Omental fat pad (tissue), 4 donors: ENCODE measurements around the gene MS4A8. TPM values are rescaled to one million over a fixed set of nuclear protein-coding genes. Genes with fewer than 3 reads are reported as not detected.

ENCODE experiments used
- ATAC-seq: fragments of 150-250 bp; one replicate; pipeline ENCODE4 v1.9.1; 2016; ENCODE audit warnings: mild to moderate bottlenecking, moderate library complexity; ENCODE audit not compliant: low FRiP score
- DNase-seq: peaks from one replicate; pipeline ENCODE4 v3.0.0-alpha.2; 2019; ENCODE audit warnings: low spot score
- total RNA-seq, 4 donors: library from RNA; depleted of rRNA; stranded (reverse); fragments of >200 nt; gene quantifications; one replicate each; pipeline ENCODE4 v1.1.0, GENCODE V29; 2016
- TF ChIP-seq, protein P1 (sequence below), 3 donors: fragments of 450-650 bp; IDR thresholded peaks; one replicate each; pipeline ENCODE4 v1.5.1; 2016 to 2017; ENCODE audit warnings: antibody characterized with exemption in 3 of 3, mild to moderate bottlenecking in 3 of 3, moderate library complexity in 2 of 3

Gene MS4A8
- total RNA-seq, 4 donors from 2014 or later, result not detected

DNA sequence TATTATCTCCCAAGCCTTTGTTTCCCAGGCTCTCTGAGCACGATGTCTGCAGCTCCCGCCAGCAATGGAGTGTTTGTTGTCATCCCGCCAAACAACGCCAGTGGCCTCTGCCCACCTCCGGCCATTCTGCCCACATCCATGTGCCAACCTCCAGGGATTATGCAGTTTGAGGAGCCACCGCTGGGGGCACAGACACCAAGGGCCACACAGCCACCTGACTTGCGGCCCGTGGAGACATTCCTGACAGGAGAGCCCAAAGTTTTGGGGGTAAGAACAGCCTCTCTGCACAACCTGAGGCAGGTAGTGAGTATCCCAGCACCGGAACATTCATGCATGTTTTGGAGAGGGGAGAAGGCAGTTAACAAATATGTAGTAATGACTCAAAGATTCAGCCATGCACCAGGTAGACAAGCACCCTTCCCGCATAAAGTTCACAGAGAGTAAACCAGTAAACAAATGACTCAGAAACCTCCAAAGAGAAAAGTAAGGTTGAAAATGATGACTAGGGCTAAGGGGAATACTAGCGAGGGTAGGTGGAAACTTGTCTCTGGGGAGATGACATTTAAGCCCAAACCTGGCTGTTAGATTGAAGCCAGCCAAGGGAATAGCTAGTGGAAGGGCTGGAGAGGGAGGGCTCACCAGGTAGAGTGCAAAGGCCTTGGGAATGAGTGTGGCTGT, 64.4 kb downstream of the MS4A8 start:
- TF ChIP-seq, protein P1, sequence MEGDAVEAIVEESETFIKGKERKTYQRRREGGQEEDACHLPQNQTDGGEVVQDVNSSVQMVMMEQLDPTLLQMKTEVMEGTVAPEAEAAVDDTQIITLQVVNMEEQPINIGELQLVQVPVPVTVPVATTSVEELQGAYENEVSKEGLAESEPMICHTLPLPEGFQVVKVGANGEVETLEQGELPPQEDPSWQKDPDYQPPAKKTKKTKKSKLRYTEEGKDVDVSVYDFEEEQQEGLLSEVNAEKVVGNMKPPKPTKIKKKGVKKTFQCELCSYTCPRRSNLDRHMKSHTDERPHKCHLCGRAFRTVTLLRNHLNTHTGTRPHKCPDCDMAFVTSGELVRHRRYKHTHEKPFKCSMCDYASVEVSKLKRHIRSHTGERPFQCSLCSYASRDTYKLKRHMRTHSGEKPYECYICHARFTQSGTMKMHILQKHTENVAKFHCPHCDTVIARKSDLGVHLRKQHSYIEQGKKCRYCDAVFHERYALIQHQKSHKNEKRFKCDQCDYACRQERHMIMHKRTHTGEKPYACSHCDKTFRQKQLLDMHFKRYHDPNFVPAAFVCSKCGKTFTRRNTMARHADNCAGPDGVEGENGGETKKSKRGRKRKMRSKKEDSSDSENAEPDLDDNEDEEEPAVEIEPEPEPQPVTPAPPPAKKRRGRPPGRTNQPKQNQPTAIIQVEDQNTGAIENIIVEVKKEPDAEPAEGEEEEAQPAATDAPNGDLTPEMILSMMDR (IDR thresholded peaks at IDR 0.05), result no peak
- ATAC-seq, result no peak
- DNase-seq, result no peak

DNA sequence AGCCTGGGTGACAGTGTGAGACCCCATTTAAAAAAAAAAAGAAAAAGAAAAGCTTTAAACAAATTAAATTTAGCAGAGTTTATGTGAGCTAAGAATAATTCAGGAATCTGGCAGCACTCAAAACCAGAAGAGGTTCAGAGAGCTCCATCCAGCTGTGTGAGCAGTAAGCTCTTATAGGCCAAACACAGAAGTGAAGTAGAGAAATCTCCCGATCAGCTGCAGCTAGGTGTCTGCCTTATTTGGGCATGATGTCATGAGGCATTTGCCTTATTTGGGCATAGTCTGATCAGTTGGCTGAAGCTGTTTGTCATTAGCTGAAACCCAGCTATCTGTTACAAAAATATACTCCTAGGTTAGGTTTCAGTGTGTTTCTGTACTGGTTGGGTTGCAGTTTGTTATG, 65.5 kb downstream of the MS4A8 start:
- TF ChIP-seq, protein P1 (IDR thresholded peaks at IDR 0.05), result no peak
- no peak for DNase-seq
- ATAC-seq, result no peak

DNA sequence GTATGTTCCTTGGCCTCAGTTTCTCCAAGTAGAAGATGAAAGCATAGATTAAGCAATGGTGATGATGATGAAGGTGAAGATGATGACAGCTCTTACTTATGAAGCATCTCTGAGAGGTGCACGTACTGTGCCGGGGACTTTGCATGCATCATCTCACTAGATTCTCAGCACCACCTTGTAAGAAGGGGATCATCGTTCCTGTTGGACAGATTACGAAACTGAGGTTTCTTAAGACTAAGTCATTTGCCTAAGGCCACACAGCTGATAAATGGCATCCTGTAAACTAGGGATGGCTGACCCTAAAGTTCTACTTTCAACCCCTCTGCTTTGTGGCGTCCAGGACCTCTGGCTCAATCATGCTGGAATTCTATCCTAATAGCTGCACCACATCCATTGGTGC, 65.9 kb downstream of the MS4A8 start:
- no peak for DNase-seq
- ATAC-seq, result no peak
- TF ChIP-seq, protein P1 (IDR thresholded peaks at IDR 0.05), result no peak

Other genes starting within 250 kb of the MS4A8 start
- 1 to 10 TPM in 3 of 4 donors, under 1 TPM in 1; 0.96 to 4.5 (median 2.3) TPM for gene MS4A1, start 243.8 kb upstream of the MS4A8 start, total RNA-seq
- gene MS4A12, start 206.8 kb upstream of the MS4A8 start, total RNA-seq, result not detected
- not detected for gene MS4A13, start 184.2 kb upstream of the MS4A8 start, total RNA-seq
- not detected for gene MS4A18, start 25.1 kb downstream of the MS4A8 start, total RNA-seq
- not detected for gene MS4A15, start 57.3 kb downstream of the MS4A8 start, total RNA-seq
- gene MS4A10, start 85.7 kb downstream of the MS4A8 start, total RNA-seq, result not detected
- 10 to 100 TPM; 17.5 to 68.6 (median 22.5) TPM for gene CCDC86, start 142.5 kb downstream of the MS4A8 start, total RNA-seq
- gene PTGDR2, start 156.3 kb downstream of the MS4A8 start, total RNA-seq, result 1 to 10 TPM in 1 of 4 donors, under 1 TPM in 1, not detected in 2; 0.28 to 1.1 TPM
- 1 to 10 TPM in 2 of 4 donors, not detected in 2; 2.2 to 3.0 TPM for gene ZP1, start 167.9 kb downstream of the MS4A8 start, total RNA-seq
- gene PRPF19, start 207.0 kb downstream of the MS4A8 start, total RNA-seq, result 10 to 100 TPM; 50.3 to 93.9 (median 58.0) TPM
- 100 to 1,000 TPM in 1 of 4 donors, 10 to 100 TPM in 3; 79.6 to 150 (median 88.7) TPM for gene TMEM109, start 214.5 kb downstream of the MS4A8 start, total RNA-seq
- 10 to 100 TPM in 1 of 4 donors, 1 to 10 TPM in 3; 2.9 to 11.3 (median 6.7) TPM for gene TMEM132A, start 224.8 kb downstream of the MS4A8 start, total RNA-seq